Mucosa of descending colon (tissue), 3 donors: ENCODE measurements around the gene PCGF2. TPM values are rescaled to one million over a fixed set of nuclear protein-coding genes. Genes with fewer than 3 reads are reported as not detected.
A peak's percentile ranks its signal among the peaks of the same experiment; 100 is the strongest.

Experiments
- ATAC-seq: fragments of 200-7000 bp; cut with Tn5 transposase; one replicate; pipeline ENCODE4 v1.9.1; 2020; ENCODE audit warnings: mild to moderate bottlenecking, moderate library complexity
- DNase-seq, 3 donors: peaks; one replicate each; pipeline ENCODE4 v3.0.0-alpha.2; 2020
- H3K36me3 ChIP-seq: fragments of 200-600 bp; one replicate; pipeline ENCODE4 v1.8.0; 2021; ENCODE audit warnings: low read depth, mild to moderate bottlenecking
- H3K4me1 ChIP-seq: fragments of 200-600 bp; one replicate; pipeline ENCODE4 v1.8.0; 2021; ENCODE audit warnings: low read depth, mild to moderate bottlenecking
- H3K4me3 ChIP-seq: fragments of 200-600 bp; one replicate; pipeline ENCODE4 v1.8.0; 2021; ENCODE audit warnings: mild to moderate bottlenecking
- H3K9me3 ChIP-seq: fragments of 200-600 bp; one replicate; pipeline ENCODE4 v1.8.0; 2021; ENCODE audit warnings: mild to moderate bottlenecking
- intact Hi-C, 2 donors: fragments of 100-400 bp; cut with DNase I in 1 of 2; cut with micrococcal nuclease in 1 of 2; formaldehyde crosslinking; loops; one replicate each; pipeline versions ENCODE4 v1.11.0 to v1.11.1; 2022; cut with DNase I, micrococcal nuclease
- total RNA-seq, 3 donors: library from RNA; stranded (reverse); fragmentation: NEBNext Ultra II Directional in 2 of 3; extraction: Animal tissue kit (Norgen Biotek cat#: 25700) in 2 of 3; gene quantifications; one replicate each; pipeline versions ENCODE4 v1.2.1 to v1.2.4, GENCODE V29; 2021 to 2023
- TF ChIP-seq, protein P1 (sequence below): fragments of 200-600 bp; IDR thresholded peaks from one replicate; pipeline ENCODE4 v1.8.0; 2022; ENCODE audit warnings: antibody characterized with exemption, mild to moderate bottlenecking
- donor health status: DM: no; HTN: no; CAD: no; lungs with moderate emphysema.
- donor health status: DM: no; HTN: no; CAD: no.
- donor health status: DM: no; HTN: yes; CAD: no.

PCGF2 gene
- total RNA-seq, 3 donors from 2014 or later: 23.8 to 30.7 (median 25.5) TPM

DNA sequence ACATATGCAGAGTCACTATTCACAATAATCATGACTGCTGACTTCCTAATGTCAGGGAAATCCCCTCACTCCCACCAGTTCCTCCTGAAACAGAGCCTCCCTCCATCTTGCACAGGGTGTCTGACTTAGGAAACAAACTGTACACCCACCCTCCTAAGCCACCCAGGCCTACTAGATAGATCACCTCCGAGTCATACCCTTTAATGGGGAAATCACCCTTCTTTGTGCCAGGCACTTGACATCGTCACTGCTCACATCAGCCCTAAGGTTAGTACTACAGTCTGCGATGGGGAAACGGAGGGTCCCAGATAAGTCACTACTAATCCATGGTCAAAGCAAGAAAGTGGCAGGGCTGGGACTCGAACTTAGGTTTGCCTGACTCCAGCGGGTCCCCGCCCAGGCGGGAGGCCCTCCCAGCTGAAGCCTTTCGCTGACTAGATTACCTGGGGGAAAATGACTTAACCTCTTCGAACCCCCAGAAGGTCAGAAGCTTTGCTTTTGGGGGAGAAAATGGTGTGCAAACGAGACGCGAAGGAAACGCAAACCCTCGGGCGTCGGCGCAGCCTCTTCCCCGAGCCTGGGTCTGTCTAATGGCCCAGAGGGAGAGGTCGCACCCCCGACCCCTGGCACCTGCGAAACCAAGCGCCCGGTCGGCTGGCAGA lies 46.5 kb downstream of the PCGF2 start:
- Histone ChIP-seq H3K9me3 (no peaks in the 10 kb centered on the region), H3K36me3 (no peaks in the 10 kb centered on the region), H3K4me3 (peak overlapping the region; percentile 61), H3K4me1 (peaks cover 6% of the 10 kb centered on the region)
- DNase-seq: peak in 2 of 3 donors; percentile 64 to 72
- TF ChIP-seq, protein P1, sequence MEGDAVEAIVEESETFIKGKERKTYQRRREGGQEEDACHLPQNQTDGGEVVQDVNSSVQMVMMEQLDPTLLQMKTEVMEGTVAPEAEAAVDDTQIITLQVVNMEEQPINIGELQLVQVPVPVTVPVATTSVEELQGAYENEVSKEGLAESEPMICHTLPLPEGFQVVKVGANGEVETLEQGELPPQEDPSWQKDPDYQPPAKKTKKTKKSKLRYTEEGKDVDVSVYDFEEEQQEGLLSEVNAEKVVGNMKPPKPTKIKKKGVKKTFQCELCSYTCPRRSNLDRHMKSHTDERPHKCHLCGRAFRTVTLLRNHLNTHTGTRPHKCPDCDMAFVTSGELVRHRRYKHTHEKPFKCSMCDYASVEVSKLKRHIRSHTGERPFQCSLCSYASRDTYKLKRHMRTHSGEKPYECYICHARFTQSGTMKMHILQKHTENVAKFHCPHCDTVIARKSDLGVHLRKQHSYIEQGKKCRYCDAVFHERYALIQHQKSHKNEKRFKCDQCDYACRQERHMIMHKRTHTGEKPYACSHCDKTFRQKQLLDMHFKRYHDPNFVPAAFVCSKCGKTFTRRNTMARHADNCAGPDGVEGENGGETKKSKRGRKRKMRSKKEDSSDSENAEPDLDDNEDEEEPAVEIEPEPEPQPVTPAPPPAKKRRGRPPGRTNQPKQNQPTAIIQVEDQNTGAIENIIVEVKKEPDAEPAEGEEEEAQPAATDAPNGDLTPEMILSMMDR: no peak
- intact Hi-C loops: no loop called here
- ATAC-seq: peak; percentile 1

DNA sequence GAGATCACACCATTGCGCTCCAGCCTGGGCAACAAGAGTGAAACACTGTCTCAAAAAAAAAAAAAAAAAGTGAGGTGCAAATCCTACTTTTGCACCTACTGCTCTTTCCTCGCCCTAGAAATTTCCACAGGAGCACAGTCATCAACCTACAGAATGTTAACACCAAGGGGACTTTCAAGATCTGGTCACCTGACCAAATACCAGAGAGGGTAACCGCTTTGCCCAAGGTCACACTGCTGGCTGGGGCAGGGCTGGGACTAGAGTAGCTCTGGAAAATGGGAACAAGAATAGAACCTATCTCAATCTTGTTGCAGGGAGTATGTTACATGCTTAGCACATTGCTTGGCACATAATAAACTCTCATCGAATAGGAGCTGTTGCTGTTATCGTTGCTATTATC lies 49.4 kb downstream of the PCGF2 start:
- no peak overlapping the region for H3K4me3 ChIP-seq
- H3K4me1 ChIP-seq: peaks cover 11% of the 10 kb centered on the region
- ATAC-seq (no peak), DNase-seq (no peak)
- intact Hi-C loops: no loop called here
- no peaks in the 10 kb centered on the region for H3K9me3 ChIP-seq
- H3K36me3 ChIP-seq: no peaks in the 10 kb centered on the region
- TF ChIP-seq, protein P1: no peak

DNA sequence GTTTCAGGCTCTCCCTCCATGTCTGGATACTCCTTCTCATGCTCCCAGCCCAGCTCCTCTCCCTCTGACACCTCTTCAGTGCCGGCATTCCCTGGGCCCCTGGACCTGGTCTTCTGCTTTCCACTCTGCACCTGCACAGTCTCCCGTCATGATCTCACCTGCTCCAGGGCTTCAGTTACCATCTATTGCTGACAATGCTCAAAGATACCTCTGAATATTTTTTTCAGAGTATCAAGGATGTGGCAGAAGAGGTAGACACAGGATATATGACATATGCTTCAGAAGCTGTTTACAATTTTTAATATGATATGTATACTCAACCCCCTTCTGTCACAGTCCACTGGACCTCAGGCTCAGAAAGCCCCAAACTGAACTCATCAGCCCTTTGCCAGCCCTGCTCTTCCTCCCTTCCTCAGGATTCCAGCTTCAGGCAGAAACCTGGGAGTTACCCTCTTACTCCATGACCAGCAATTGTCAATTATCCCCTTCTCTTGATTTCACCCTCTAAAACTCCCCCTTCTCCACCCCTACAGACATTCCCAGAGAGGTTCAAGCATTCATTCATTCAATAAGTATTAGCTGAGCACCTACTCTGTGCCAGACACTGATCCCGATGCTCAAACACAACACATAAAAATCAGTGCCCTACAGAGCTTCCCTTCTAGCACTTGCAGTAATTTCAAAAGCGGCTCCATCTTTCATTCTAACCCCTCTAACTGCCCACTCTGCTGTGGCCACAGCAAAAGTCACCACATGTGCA lies 50.9 kb downstream of the PCGF2 start:
- TF ChIP-seq, protein P1: no peak
- intact Hi-C loops: no loop called here
- no peak for ATAC-seq

DNA sequence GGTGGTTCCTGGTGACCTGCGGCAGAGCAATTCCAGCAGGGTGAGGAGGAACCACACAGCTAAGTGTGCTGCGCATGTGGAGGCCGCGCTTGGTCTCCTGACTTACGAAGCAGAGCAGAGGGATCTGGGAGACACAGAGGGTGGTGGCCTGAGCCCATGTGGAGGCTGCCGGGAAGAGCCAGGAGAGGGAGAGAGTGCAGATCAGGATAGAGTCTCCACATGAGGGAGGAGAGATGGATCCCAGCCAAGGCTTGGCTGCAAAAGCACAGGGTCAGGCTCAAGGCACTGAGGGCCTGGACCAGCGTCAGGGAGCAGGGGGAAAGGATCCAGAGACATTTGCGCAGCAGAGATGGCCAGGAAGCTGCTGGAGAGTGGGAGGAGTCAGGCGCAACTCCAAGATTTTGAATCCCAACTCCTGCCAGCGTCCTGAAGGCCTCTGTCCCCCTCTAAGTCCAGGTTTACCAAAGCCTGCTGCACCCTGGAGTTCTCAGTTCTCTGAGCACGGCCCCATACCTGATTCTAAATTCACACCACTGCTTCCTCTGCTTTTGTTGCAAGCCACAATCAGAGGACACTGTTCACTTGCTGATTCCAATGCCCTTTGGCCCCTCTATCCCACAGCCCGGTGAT lies 54.3 kb downstream of the PCGF2 start:
- no peak overlapping the region for H3K4me3 ChIP-seq
- intact Hi-C loops: no loop called here
- no peaks in the 10 kb centered on the region for H3K36me3 ChIP-seq
- DNase-seq (peak; percentile 73 to 78 (median 76)), ATAC-seq (peak; percentile 72)
- H3K4me1 ChIP-seq: peaks cover 4% of the 10 kb centered on the region
- H3K9me3 ChIP-seq: no peaks in the 10 kb centered on the region
- TF ChIP-seq, protein P1: no peak

More for the DNA sequence above, 50.9 kb downstream of the PCGF2 start:
- peaks cover 11% of the 10 kb centered on the region for H3K4me1 ChIP-seq
- no peak overlapping the region for H3K4me3 ChIP-seq
- no peaks in the 10 kb centered on the region for H3K36me3 ChIP-seq
- no peak for DNase-seq
- no peaks in the 10 kb centered on the region for H3K9me3 ChIP-seq

DNA sequence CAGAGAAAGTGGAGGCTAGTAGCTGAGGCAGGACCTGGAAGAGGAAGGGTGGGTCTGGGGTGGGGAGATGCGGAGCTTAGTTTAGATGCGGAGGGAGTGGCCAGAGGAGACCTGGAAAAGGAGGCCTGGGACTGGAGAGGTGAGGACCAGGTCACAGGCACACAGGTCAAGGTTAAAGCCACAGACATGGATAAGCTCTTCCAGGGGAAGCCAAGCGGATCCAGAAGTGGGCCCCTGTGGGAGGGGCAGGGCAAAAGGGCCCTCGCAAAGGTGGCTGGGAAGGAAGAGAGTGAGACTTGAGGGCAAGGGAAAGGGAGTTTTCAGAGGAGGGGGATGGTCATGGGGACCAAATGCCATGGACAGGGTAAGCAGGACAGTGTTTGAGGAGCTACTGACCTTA lies 57.0 kb downstream of the PCGF2 start:
- intact Hi-C loops: no loop called here
- H3K9me3 ChIP-seq: no peaks in the 10 kb centered on the region
- DNase-seq (no peak), ATAC-seq (no peak)
- TF ChIP-seq, protein P1: no peak
- no peaks in the 10 kb centered on the region for H3K36me3 ChIP-seq
- no peak overlapping the region for H3K4me3 ChIP-seq
- peaks cover 4% of the 10 kb centered on the region for H3K4me1 ChIP-seq
